Neutrophil (primary cell): ENCODE results near the gene HAGHL.

Experiments
- H3K27ac ChIP-seq: fragments of 200-600 bp; sonication (generic); 2 replicates; pipeline ENCODE4 v1.5.1; 2016; ENCODE audit warnings: mild to moderate bottlenecking, moderate library complexity
- H3K27me3 ChIP-seq: fragments of 200-600 bp; sonication (generic); 2 replicates; pipeline ENCODE4 v1.6.0; 2016; ENCODE audit warnings: mild to moderate bottlenecking
- H3K36me3 ChIP-seq: fragments of 200-600 bp; sonication (generic); 2 replicates; pipeline ENCODE4 v1.5.1; 2017
- H3K4me1 ChIP-seq, 2 experiments: fragments of 200-600 bp in 1 of 2; sonication (generic) in 1 of 2; 1 replicate in 1 of 2; 2 replicates in 1 of 2; pipeline versions ENCODE4 v1.5.1 to v1.6.1; 2013 to 2016; ENCODE audit warnings: low read depth in 1 of 2, low read length in 1 of 2, mild to moderate bottlenecking in 1 of 2, moderate library complexity in 1 of 2; ENCODE audit not compliant: control insufficient read depth in 1 of 2, insufficient read depth in 1 of 2
- H3K4me3 ChIP-seq, 2 experiments: fragments of 200-600 bp in 1 of 2; sonication (generic) in 1 of 2; 1 replicate in 1 of 2; 2 replicates in 1 of 2; pipeline ENCODE4 v1.5.1; 2013 to 2016; ENCODE audit warnings: low read depth in 1 of 2, low read length in 1 of 2, mild to moderate bottlenecking in 1 of 2, moderate library complexity in 1 of 2
- H3K9me3 ChIP-seq: fragments of 200-600 bp; sonication (generic); 2 replicates; pipeline ENCODE4 v1.5.1; 2016
- CTCF ChIP-seq: fragments of 200-600 bp; sonication (generic); IDR thresholded peaks from 2 replicates; pipeline ENCODE4 v1.5.1; 2016; ENCODE audit warnings: antibody characterized with exemption

The HAGHL gene

GRCh38 chr16:728131-728889, 1.4 kb downstream of the HAGHL start:
- Histone ChIP-seq H3K27ac (no peak overlapping the region), H3K9me3 (no peaks in the 10 kb centered on the region), H3K36me3 (peaks cover 34% of the 10 kb centered on the region), H3K4me1 (peaks cover 8 to 25% of the 10 kb centered on the region in 2 experiments), H3K4me3 (peak overlapping the region in 1 of 2 experiments; percentile 53), H3K27me3 (peaks cover 61% of the 10 kb centered on the region)
- TF ChIP-seq CTCF = no peak

- no peak overlapping the region for H3K4me3 ChIP-seq
These were observed 2.2 kb downstream of the HAGHL start for GRCh38 chr16:728890-729744.

GRCh38 chr16:729768-730665, 3.1 kb downstream of the HAGHL start:
- no peak overlapping the region for H3K4me3 ChIP-seq
- H3K36me3 ChIP-seq = peaks cover 51% of the 10 kb centered on the region

More at GRCh38 chr16:728890-729744, 2.2 kb downstream of the HAGHL start:
- H3K27me3 ChIP-seq = peaks cover 58% of the 10 kb centered on the region
- no peak for TF ChIP-seq CTCF
- H3K27ac ChIP-seq = no peak overlapping the region
- peaks cover 42% of the 10 kb centered on the region for H3K36me3 ChIP-seq
- peaks cover 8 to 25% of the 10 kb centered on the region in 2 experiments for H3K4me1 ChIP-seq
- H3K9me3 ChIP-seq = no peaks in the 10 kb centered on the region

GRCh38 chr16:730666-731509, 4.0 kb downstream of the HAGHL start:
- Histone ChIP-seq H3K27me3 (peaks cover 40% of the 10 kb centered on the region), H3K4me1 (peaks cover 8 to 25% of the 10 kb centered on the region in 2 experiments), H3K27ac (no peak overlapping the region), H3K9me3 (no peaks in the 10 kb centered on the region), H3K4me3 (no peak overlapping the region), H3K36me3 (peaks cover 58% of the 10 kb centered on the region)
- no peak for TF ChIP-seq CTCF

More at GRCh38 chr16:729768-730665, 3.1 kb downstream of the HAGHL start:
- H3K27me3 ChIP-seq = peaks cover 49% of the 10 kb centered on the region
- no peak overlapping the region for H3K27ac ChIP-seq
- TF ChIP-seq CTCF = no peak
- no peaks in the 10 kb centered on the region for H3K9me3 ChIP-seq
- peaks cover 8 to 25% of the 10 kb centered on the region in 2 experiments for H3K4me1 ChIP-seq
